Fibroblast of the conjunctiva (primary cell): ENCODE results near the gene FKBP7.
A peak's percentile ranks its signal among the peaks of the same experiment; 100 is the strongest.
"Not testable (repeated sequence)": the region's sequence is repeated elsewhere in the genome, so short reads cannot be mapped to it uniquely, and the experiment has no call there.

Experiments
- DNase-seq: peaks from one replicate; pipeline ENCODE4 v3.0.0-alpha.2; 2010; ENCODE audit warnings: low read depth

Gene FKBP7, protein sequence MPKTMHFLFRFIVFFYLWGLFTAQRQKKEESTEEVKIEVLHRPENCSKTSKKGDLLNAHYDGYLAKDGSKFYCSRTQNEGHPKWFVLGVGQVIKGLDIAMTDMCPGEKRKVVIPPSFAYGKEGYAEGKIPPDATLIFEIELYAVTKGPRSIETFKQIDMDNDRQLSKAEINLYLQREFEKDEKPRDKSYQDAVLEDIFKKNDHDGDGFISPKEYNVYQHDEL

DNA sequence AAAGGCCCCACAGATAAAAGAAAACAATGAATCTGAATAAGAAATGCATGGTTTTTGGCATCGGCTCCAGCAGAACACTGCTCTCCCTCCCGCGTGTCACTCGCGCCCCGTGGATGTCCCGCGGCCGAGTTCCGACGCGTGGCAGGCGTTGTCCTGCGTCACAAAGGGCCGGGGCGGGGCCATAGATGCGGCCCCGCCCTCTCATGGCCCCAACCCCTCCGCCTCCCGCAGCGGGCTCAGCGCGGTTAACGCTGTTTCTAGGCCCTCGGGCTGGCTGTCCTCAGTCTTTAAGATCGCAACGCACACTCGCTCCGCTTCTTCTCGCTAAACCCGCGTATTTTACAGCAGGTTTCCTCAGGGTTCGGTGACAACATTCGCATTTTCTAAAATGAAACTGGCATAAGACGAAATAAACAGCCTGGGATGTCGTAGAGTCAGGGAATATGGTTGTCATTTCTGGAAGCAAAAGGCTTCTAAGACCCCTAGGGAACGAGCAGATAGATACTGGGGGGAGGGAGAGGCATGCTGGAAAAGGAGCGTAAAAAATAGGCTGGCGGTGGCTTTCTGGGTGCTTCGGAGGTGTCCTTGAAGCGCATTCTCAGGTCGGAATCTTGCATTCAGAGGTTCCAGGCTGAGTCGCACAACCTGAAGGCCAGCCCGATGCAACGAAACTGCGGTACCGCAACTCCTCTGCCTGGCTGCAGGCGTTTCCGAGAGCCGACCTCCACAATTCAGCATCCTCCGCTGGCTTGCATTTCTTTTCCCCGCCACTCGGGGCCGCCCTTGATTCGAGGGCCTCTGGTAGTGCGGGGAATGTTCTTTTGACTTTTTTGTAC, at the start of gene FKBP7:
FKBP7 (minus strand) TSS at position 162 of the 836 bp plus-strand sequence; CDS start at position 61, 101 bp downstream.
- DNase-seq, result peak; percentile 46

DNA sequence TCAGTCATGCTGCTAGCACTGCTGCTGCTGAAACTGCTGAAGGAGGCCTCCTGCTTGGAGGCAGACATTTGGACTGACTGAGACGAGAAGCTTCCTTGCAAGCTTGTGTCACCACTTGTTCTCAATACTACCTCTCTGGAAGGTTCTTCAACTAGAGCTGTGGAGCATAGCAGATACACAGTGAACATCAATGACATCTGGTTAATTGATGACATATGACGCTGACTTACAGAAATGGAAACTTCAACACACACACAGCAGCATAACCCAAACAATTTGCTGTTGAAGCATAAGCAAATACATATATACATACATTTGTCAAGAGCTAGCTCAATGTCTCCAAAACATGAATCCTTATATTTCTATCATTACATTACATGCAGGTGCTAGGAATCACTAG, 49.2 kb upstream of the FKBP7 start:
- DNase-seq, result no peak

DNA sequence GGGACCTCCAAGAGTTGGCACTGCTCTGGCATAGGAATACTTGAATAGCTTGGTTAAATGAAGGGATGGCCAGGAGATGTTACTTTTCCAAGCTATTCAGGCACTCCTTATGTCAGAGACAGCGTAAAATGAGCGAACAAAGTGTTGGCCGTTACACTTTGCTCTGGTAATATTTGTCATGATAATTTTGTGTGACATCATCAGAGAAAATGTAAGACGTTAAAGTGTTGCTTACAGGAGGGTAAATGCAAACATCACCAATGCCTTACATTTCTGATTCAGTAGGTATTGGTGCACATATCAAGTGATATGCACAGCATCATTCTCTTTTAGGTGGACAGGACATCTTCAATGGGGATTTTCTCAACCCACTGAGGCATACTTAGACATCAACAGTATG, 47.9 kb upstream of the FKBP7 start:
- DNase-seq, result no peak

DNA sequence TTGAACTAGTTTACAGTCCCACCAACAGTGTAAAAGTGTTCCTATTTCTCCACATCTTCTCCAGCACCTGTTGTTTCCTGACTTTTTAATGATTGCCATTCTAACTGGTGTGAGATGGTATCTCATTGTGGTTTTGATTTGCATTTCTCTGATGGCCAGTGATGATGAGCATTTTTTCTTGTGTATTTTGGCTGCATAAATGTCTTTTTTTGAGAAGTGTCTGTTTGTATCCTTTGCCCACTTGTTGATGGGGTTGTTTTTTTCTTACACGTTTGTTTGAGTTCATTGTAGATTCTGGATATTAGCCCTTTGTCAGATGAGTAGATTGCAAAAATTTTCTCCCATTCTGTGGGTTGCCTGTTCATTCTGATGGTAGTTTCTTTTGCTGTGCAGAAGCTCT, 47.1 kb upstream of the FKBP7 start:
- DNase-seq, result not testable (repeated sequence)

DNA sequence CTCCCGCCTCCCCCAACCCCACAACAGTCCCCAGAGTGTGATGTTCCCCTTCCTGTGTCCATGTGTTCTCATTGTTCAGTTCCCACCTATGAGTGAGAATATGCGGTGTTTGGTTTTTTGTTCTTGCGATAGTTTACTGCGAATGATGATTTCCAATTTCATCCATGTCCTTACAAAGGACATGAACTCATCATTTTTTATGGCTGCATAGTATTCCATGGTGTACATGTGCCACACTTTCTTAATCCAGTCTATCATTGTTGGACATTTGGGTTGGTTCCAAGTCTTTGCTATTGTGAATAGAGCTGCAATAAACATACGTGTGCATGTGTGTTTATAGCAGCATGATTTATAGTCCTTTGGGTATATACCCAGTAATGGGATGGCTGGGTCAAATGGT, 46.6 kb upstream of the FKBP7 start:
- DNase-seq, result not testable (repeated sequence)

DNA sequence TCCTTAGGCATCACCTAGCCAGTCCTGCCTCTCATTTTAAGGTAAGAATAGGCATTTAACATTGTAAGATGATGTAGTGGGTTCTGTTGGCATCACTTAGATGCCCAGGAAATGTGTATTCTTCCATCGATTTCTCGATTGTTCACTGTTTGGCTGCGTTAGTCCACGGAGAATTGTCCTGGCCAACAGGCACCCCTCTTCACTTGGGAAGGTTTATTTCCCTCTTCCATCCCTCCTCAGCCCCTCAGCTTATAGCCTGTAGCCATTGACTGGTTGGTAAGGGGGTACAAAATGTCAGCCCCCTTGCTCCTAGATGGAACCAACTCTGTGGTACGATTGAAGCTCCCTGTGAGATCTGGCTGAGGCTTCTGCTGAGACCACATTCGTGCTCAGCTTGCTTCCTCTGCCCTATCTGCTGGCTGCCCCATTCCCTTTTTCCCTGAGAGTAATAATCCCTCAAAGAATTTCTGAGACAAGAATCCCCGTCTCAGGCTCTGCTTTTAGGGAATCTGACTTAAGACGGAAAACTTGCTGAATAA, 45.3 kb upstream of the FKBP7 start:
- no peak for DNase-seq

DNA sequence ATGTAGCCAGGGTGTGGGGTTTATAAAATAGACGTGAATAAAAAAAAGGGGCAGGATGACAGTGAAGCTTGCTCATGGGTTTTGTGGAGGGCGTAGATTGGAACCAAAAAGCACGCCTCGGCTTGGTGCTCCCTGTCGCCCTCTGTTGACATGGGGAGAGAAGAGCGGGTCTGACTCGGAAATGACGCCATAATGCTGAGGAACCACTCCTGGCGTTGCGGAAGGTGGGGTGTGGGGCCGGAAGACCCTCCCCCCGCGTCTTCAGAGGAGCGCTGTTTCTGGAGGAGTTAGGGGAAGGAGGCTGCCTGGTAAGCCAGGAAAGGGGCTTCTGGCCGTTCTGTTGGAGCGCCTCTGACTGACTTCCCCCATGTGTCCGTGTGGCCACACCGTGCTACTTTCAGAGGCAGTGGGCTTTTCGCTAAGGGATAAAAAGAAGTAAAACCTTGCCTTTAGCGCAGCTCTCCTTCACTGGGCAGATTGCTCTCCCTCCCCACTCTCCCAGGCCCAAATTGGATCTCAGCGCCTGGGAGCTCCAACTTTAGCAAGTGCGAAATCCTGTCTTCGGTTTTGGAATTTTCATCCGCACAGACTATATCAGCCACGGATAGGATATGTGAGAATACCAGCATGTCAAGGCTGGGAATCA, 44.7 kb upstream of the FKBP7 start:
- DNase-seq, result peak; percentile 74

DNA sequence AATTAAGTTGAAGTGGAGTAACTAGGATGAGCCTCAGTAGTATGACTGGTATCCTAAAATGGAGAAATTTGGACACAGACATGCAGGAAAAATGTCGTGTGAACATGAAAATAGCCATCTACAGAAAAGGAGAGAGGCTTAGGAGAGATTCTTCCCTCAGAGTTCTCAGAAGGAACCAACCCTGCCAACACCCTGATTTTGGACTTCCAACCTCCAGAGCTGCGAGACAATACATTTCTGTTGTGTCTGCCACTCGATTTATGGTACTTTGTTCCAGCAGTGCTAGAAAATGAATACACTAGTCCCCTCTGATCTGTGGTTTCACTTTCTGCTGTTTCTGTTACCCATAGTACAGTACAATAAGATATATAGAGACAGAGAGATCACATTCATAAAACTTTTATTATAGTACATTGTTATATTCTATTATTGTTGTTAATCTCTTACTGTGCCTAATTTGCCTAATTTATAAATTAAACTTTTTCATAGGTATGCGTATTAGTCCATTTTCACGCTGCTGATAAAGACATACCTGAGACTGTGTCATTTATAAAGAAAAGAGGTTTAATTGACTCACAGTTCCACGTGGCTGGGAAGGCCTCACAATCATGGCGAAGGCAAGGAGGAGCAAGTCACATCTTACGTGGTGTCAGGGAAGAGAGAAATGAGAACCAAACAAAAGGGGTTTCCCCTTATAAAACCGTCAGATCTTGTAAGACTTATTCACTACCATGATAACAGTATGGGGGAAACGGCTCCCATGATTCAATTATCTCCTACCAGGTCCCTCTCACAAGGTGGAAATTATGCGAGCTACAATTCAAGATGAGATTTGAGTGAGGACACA, 43.1 kb upstream of the FKBP7 start:
- no peak for DNase-seq

DNA sequence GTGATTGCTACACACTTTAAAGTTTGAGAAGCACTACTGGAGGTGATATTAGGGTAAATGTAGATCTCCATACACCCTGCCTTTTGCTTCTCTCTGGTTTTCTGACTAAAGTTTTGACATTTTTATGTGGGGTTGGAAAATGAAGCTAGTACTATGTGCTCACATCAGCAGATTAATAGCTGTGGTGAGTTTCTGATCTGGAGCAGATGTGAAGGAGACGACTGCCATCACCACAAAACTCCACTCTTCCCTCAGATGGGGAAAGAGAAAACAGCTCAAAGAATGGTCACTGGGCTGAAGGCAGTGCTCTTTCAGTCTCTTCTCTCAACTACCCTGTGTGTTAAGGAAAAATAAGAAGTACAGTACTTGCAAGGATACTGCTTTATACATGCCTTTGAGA, 39.1 kb upstream of the FKBP7 start:
- no peak for DNase-seq

DNA sequence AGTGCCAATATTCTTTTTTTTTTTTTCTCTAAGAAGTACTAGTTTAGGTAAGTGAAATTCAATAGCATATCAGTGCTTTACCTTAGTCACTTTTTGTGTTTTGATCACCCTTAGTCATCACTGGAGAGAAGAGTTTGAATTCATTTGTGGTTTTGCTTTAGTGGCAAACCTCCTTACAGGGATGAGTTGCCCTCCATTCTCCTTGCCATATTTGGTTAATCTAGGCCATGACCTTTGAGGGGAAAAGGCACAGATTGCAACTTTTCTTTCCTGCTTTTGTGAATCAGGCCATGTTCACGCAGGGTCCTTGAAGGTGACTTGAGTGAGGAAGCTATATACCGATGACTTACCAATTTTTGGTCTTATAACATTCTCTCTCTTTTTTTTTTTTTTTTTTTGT, 36.3 kb upstream of the FKBP7 start:
- no peak for DNase-seq

DNA sequence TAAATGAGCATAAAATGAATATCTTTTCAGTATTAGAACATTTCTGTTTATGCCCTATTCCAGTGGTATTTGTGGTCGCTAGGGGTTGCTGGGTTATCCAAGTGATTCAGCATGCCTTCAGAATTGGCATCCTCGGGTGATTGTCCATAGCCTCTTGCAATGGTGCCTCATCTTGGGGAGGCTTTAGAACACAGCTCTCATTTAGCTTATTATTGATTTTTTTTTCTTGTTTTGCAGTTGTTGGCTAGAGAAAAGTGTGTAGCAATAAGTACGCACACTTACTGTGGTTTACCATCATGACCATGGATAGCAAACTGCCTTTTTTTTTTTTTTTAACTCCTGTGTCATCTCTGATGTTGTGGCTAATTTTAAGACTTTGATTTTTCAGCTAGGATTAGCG, 35.5 kb upstream of the FKBP7 start:
- no peak for DNase-seq

DNA sequence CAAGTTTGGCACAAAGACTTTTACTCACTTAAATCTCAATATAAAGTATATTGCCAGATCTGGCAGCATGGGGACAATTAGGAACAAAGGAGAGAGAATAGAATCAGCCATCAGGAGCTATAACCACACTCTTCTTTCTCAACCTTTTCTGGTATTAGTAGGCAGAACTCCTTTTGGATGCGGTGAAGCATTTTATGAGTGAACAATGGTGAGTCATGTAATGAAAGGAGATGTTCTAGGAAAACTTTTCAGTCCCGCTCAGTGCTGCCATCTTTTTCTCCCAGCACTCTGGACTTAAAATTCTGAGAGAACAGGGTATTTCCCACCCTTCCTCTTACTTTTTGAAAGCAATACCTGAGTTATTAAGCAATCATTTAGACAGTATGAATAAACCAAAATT, 34.1 kb upstream of the FKBP7 start:
- no peak for DNase-seq

DNA sequence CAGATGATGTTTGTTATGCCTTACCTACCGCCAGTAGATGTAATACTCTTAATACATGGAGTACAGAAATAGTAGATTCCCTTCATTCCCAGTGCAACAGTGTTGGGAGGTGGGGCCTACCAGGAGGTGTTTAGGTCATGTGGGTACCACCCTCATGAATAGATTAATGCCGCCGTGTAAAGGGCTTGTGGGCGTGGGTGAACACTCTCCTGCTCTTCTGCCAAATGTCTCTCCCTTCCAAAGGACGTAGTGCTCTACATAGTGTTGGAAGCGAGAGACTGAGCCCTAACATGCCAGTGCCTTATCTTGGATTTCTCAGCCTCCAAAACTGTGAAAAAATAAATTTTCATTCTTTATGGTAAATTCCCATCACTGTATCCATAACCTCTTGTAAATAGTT, 32.0 kb upstream of the FKBP7 start:
- DNase-seq, result no peak

DNA sequence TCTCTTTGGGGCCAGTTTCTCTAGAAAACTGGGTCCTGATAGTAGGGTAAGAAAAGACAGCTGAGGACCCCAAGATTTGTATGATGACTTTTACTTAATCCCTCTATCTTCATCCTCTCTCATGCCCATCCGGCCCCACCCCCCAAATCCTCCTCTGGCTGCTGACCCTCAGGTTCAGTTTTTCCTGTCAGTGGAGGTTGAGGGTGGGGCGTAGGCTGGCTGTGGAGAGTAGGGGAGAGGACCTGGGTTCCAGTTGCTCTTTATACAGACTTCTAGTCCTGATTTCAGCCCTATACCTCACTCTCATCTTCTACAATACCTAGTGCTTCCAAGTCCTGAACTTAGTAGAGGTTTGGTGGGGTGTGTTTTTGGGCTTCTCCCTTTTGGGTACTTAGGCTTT, 30.2 kb upstream of the FKBP7 start:
- DNase-seq, result no peak

DNA sequence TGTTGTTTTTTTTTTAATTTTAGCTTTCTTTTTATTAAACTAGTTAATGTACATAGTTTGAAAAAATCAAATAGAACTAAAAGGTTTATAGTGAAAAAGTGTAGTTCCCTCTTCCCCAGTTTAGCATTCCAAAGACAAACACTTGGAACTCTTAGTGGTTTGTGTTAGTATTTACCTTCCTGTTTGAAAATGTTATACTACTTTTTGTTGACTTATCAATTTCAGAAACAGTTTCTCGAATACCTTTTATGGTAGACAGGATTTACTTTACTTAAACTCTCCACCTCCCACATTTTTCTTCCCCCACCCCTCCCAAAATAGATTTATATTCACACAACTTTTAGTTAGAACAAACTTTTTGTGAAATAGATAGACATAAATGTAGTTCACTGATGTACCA, 28.5 kb upstream of the FKBP7 start:
- DNase-seq, result no peak

DNA sequence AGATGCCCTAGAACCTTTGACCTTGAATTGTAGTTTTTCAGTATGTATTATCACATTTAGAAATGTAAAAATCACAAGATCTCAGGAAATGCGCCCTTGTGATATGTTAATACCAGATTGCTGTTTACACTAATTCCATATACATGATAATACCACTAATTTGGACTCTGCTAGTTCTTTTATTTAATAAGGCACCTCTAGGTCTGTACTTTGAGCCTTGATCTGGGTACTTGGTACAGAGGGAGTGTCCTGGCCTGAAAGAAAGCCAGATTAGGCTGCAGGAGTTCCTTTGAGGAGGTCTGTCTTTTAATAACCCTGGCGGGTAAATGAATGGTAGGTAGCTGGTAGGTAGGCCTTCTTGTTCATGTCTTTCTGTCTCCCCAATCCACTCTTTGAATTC, 28.1 kb upstream of the FKBP7 start:
- no peak for DNase-seq

DNA sequence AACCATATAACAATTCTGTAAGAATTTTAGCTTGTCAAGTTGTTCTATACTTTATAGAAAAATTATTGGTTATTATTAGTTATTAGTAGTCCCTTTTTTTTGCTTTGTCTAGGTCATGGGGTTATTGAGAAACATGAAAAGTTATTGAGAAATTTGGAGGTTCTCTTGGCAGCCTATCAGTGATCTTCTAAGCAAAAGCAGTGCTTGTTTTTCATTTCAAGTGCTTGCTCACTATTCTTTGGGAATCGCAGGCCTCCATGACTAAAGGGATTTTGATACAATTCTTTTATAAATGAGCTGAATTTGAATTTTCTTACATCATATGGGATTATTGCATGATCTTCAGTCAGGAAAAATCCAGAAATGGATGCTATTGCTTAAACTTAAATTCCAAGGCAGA, 27.7 kb upstream of the FKBP7 start:
- DNase-seq, result no peak

DNA sequence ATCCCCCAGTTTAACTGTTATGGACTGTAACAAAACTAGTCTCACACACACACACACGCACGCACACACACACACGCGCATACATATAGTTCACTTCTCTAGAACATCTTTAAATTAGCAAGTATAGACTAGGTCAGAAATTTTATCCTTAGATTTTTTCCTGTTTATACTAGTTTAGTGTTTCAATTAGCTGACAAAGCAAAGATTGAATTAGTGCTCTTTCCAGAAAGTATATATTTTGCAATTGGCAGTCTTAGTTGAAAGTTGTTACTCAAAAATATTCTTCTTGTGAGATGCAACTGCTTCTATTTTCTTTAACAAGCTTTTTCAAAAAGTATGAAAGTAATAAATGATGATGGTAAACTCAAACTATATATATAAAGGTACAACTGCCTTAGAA, 24.4 kb upstream of the FKBP7 start:
- no peak for DNase-seq

DNA sequence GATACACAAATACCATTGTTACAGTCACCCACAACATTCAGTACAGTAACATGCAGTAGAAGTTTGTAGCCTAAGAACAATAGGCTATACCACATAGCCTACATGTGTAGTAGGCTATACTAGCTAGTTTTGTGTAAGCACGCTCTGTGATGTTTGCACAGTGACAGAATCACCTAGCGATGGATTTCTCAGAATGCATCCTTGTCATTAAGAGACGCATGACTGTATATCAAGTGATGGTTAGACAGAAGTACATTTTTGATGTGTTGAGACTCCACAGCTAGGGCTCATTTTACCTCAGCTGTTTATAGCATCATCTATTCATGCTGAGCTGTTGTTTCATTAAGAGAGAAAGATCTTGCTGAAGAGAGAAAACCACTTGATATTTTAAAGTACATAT, 21.2 kb upstream of the FKBP7 start:
- no peak for DNase-seq

DNA sequence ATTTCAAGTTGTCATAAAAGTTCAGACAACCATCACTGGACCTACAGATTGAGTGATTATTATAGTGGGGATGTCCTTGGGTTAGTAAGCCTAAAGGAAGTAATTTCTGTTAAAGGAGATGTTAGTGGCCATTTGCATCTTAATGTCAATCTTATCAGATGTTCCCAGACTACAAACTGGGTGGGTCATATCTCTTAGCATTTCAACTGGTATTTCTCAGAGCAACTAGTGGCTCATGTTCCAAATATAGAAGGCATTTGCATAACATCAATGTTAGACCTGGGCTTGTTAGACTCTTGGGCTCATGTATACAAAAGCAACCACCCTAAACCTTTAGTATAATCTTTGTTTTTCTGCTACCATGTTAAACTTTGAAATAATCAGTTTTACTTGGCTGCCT, 19.7 kb upstream of the FKBP7 start:
- DNase-seq, result no peak

DNA sequence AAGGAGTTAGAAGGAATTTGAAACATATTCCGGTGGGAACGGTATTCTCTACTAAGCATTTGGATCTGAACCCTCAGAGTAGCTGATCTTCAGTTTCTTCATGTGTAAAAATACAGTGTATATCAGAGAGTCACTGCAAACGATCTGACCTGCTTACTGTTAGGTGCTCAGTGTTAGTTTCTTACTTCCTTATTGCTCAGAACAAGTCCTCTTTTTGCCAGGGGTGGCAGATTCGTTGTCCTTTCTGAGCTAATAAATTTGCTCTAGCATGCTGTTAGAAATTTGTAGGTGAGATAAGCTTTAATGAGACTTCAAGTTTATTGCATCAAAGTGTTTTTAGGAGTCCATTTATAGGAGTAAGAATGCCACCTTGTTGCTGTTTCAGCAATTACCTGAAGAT, 17.6 kb upstream of the FKBP7 start:
- DNase-seq, result no peak

DNA sequence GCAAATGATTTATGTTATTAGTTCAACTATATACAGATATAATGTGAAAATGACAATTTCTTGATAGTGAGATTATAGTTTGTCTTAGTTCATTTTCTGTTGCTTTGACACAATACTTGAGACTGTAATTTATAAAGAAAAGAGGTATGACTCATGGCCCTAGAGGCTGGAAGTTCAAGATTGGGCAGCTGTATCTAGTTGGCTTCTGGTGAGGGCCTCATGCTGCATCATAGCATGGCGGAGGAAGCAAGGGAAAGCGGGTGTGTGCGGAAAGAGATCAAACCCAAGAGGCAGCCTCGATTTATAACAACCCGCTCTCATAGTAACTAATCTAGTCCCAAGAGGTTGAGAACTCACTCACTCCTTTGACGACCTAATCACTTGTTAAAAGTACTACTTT, 13.2 kb upstream of the FKBP7 start:
- DNase-seq, result no peak
